Stimulated activated CD4-positive, alpha-beta T cell treated with anti-CD3 and anti-CD28 coated beads, Interleukin-1b, Interleukin-23, amount 100 ng/mL, for 1 hour (primary cell): ENCODE measurements around the gene GPRIN2.
"Not testable (repeated sequence)": the region's sequence is repeated elsewhere in the genome, so short reads cannot be mapped to it uniquely, and the experiment has no call there.

Experiments
- DNase-seq, 2 donors: peaks; one replicate each; pipeline ENCODE4 v3.0.0-alpha.2; 2020; ENCODE audit warnings: low read depth in 2 of 2

The GPRIN2 gene

GRCh38 chr10:46556515-46557318 is at the start of gene GPRIN2:
Gene GPRIN2 (minus strand): TSS chr10:46556658. CDS start chr10:46550736, 5,922 bp downstream.
- DNase-seq: no peak

GRCh38 chr10:46600516-46600915 is 44.1 kb upstream of the GPRIN2 start:
- DNase-seq: not testable (repeated sequence)

GRCh38 chr10:46597616-46598246 is 41.3 kb upstream of the GPRIN2 start:
- not testable (repeated sequence) for DNase-seq

- not testable (repeated sequence) for DNase-seq
Measured at GRCh38 chr10:46596570-46596969, 40.1 kb upstream of the GPRIN2 start.

- not testable (repeated sequence) for DNase-seq
Measured at GRCh38 chr10:46594453-46595063, 38.1 kb upstream of the GPRIN2 start.

- not testable (repeated sequence) for DNase-seq
Measured at GRCh38 chr10:46593307-46593706, 36.8 kb upstream of the GPRIN2 start.

- not testable (repeated sequence) for DNase-seq
Measured at GRCh38 chr10:46591053-46591452, 34.6 kb upstream of the GPRIN2 start.

GRCh38 chr10:46589589-46589988 is 33.1 kb upstream of the GPRIN2 start:
- not testable (repeated sequence) for DNase-seq

GRCh38 chr10:46588221-46588620 is 31.8 kb upstream of the GPRIN2 start:
- DNase-seq: not testable (repeated sequence)

- DNase-seq: not testable (repeated sequence)
Measured at GRCh38 chr10:46587546-46587945, 31.1 kb upstream of the GPRIN2 start.

GRCh38 chr10:46585246-46585645 is 28.8 kb upstream of the GPRIN2 start:
- DNase-seq: not testable (repeated sequence)

- not testable (repeated sequence) for DNase-seq
Measured at GRCh38 chr10:46584196-46584595, 27.7 kb upstream of the GPRIN2 start.

- DNase-seq: not testable (repeated sequence)
Measured at GRCh38 chr10:46582568-46582967, 26.1 kb upstream of the GPRIN2 start.

GRCh38 chr10:46581997-46582396 is 25.5 kb upstream of the GPRIN2 start:
- DNase-seq: not testable (repeated sequence)

GRCh38 chr10:46579378-46579777 is 22.9 kb upstream of the GPRIN2 start:
- DNase-seq: not testable (repeated sequence)

- DNase-seq: not testable (repeated sequence)
Measured at GRCh38 chr10:46578474-46579178, 22.2 kb upstream of the GPRIN2 start, which contains the start of gene SYT15. Gene SYT15 (plus strand): TSS chr10:46579128. CDS start chr10:46579169, 41 bp downstream.

- not testable (repeated sequence) for DNase-seq
Measured at GRCh38 chr10:46577624-46578473, 21.4 kb upstream of the GPRIN2 start.

GRCh38 chr10:46573884-46574283 is 17.4 kb upstream of the GPRIN2 start:
- not testable (repeated sequence) for DNase-seq

GRCh38 chr10:46573314-46573713 is 16.9 kb upstream of the GPRIN2 start:
- not testable (repeated sequence) for DNase-seq

GRCh38 chr10:46572765-46573164 is 16.3 kb upstream of the GPRIN2 start:
- not testable (repeated sequence) for DNase-seq

- DNase-seq: not testable (repeated sequence)
Measured at GRCh38 chr10:46570655-46571054, 14.2 kb upstream of the GPRIN2 start.
